Muscle of arm (tissue), 14 donors: ENCODE results near the gene NDUFA8. TPM values are rescaled to one million over a fixed set of nuclear protein-coding genes. Genes with fewer than 3 reads are reported as not detected.

Experiments used
- DNase-seq: peaks from one replicate; pipeline ENCODE4 v3.0.0-alpha.2; 2013
- long read RNA-seq, 11 donors: transcript quantifications; one replicate each; lab custom pipeline, GENCODE V29; 2026
- polyA plus RNA-seq, 12 donors: library from polyadenylated mRNA; unstranded; fragments of 120-200 nt; gene quantifications; one replicate each; pipeline ENCODE4 v1.2.1, GENCODE V29; 2013; ENCODE audit not compliant: insufficient read length in 12 of 12

The NDUFA8 gene
- polyA plus RNA-seq = 10 to 100 TPM in 11 of 12 donors, not detected in 1; 34.4 to 64.5 (median 57.9) TPM
- long read RNA-seq, donor 1, transcript NDUFA8-201 (4 exons, 844 nt) = major isoform, 93 of 138 reads
- long read RNA-seq, donor 1, partial matches to known transcripts = 45 of 138 reads
- long read RNA-seq, donor 1, other reads (novel, unspliced or antisense) = 0 of 138 reads
- long read RNA-seq, donor 2, transcript NDUFA8-201 (4 exons, 844 nt) = major isoform, 63 of 86 reads
- long read RNA-seq, donor 2, partial matches to known transcripts = 23 of 86 reads
- long read RNA-seq, donor 2, other reads (novel, unspliced or antisense) = 0 of 86 reads
- long read RNA-seq, donor 3, transcript NDUFA8-201 (4 exons, 844 nt) = major isoform, 37 of 46 reads
- long read RNA-seq, donor 3, partial matches to known transcripts = 9 of 46 reads
- long read RNA-seq, donor 3, other reads (novel, unspliced or antisense) = 0 of 46 reads
- long read RNA-seq, donor 4, transcript NDUFA8-201 (4 exons, 844 nt) = major isoform, 18 of 28 reads
- long read RNA-seq, donor 4, partial matches to known transcripts = 10 of 28 reads
- long read RNA-seq, donor 4, other reads (novel, unspliced or antisense) = 0 of 28 reads
- long read RNA-seq, donor 5 = 0 reads
- long read RNA-seq, donor 6, transcript NDUFA8-201 (4 exons, 844 nt) = major isoform, 47 of 67 reads
- long read RNA-seq, donor 6, partial matches to known transcripts = 20 of 67 reads
- long read RNA-seq, donor 6, other reads (novel, unspliced or antisense) = 0 of 67 reads
- long read RNA-seq, donor 7, transcript NDUFA8-201 (4 exons, 844 nt) = major isoform, 35 of 53 reads
- long read RNA-seq, donor 7, partial matches to known transcripts = 18 of 53 reads
- long read RNA-seq, donor 7, other reads (novel, unspliced or antisense) = 0 of 53 reads
- long read RNA-seq, donor 8, transcript NDUFA8-201 (4 exons, 844 nt) = major isoform, 65 of 97 reads
- long read RNA-seq, donor 8, partial matches to known transcripts = 21 of 97 reads
- long read RNA-seq, donor 8, other reads (novel, unspliced or antisense) = 11 of 97 reads
- long read RNA-seq, donor 9, transcript NDUFA8-201 (4 exons, 844 nt) = major isoform, 33 of 46 reads
- long read RNA-seq, donor 9, partial matches to known transcripts = 13 of 46 reads
- long read RNA-seq, donor 9, other reads (novel, unspliced or antisense) = 0 of 46 reads
- long read RNA-seq, donor 10, transcript NDUFA8-201 (4 exons, 844 nt) = major isoform, 56 of 81 reads
- long read RNA-seq, donor 10, partial matches to known transcripts = 25 of 81 reads
- long read RNA-seq, donor 10, other reads (novel, unspliced or antisense) = 0 of 81 reads
- long read RNA-seq, donor 11, transcript NDUFA8-201 (4 exons, 844 nt) = major isoform, 72 of 91 reads
- long read RNA-seq, donor 11, partial matches to known transcripts = 19 of 91 reads
- long read RNA-seq, donor 11, other reads (novel, unspliced or antisense) = 0 of 91 reads

DNA sequence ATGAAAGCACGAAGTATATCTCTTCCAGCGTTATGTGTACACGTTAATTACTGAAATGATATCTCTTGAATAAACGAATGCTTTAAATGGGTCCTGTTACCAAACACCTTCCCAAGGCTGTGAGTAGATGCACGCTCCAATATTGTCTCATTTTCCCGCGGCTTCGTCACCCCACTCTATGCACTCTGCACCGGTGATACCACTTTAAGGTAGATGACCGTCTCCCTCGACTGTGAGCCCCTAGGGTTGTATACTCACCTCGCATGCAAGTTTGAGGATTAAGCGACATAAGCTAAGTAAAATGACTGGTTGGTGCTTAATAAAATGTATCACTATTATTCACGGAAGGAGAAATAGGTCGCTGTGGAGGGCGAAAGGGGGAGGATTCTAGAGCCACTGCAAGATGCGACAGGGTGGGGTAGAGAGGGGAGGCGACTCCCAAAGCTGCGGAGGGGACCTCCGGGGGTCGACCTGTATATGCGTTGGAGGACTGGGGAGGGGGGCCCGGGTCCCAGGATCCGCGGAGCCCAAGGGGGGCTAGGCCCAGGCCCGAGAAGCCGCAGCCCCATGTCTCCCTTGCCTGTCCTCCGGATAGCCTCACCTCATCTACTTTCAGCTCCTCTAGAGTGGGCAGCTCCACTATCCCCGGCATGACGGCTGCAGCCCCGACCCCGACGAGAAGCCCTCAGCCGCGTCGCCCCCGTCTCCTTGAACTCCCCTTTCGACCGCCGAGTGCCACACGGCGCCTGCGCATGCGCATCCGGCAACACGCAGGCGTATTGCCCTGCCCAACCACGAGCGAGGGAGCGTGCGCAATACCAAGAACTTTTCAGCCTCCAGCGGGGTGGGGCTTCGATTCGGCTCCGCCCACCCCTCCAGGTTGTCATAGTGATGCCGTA lies at the start of gene NDUFA8, which contains the start of gene MORN5:
NDUFA8 (minus strand) TSS at position 754 of the 899 bp plus-strand sequence; CDS start at position 652, 102 bp downstream.
MORN5 (plus strand) TSS at position 883 of the 899 bp plus-strand sequence. CDS start 65 bp downstream, outside the sequence.
- peak; percentile 97 for DNase-seq

DNA sequence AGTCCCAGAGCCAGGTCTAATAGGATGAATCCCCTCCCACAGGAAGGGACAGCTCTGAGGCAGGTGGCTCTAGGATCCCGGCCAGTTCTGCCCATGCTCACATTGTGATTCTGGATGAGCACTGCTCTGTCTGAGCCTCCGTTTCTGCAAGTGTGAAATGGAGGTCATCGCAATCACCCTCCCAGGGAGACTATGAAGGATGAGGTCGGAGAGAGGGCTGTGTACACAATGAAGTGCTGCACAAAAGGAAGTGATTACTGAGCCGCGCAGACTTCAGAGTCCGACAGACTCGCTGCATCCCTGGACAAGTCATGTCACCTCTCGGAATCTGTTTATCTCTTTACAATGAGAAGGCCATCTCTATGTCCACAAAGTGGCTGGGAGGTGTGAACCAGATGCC lies 47.5 kb upstream of the NDUFA8 start:
- no peak for DNase-seq

DNA sequence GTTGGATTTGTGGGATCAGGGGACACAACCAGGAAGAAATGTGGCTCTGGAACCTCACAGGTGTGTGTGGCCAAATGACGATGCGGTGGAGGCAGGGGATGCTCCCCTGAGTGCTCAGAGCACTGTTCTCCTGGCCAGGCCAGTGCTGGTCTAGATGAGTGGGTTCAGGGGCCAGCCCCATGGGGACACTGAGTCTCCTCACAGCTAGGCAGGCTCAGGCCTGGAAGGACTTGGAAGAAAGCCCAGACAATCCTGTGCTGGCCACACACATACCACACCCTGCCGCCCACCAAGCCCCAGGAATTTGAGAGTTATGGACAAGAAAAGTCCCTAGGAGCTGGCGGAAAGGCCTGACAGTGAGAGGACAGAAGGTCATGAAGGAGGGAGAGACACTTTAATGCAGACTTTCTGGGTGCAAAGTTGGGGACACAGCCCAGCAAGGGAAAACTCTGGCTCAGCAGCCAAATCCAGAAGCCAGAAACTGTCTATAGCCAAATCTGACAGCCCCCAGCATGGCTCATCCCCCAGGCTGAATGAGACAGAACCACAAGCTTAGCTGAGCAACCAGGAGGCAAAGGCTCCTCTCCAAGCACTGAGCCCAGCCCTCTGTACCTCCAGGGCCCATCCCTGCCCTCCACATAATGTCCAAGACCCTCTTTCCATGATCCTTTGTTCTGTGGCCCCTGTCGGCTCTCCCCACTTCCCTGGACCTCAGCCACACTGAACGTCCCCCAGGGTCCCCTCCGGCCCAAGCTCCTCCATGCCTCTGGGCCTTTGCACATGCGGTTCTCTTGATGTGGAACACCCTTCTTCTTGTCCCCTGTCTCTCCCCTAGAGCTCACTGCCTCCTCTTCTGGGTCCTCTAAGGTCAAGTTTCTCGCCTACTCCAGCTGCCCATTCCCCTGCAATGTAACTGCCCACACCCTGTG lies 46.8 kb upstream of the NDUFA8 start:
- DNase-seq = no peak

DNA sequence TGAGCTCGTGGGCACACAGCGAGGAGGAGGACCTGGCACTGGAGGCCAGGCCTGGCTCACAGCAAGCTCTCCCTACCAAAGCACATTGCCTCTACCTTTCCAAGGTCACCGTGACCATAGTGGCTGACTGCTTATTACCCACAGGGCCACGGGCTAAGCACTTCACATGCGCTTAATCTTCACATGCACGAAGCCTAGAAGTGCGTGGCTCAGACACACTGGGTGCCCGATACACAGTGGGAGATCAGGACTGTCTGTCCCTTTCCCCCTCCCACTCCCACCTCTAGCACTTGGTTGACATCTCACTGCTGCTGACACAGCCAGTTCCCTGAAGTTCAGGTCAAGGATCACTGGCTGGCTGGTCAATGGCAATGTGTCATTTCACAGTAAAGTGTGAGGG lies 45.6 kb upstream of the NDUFA8 start:
- DNase-seq = no peak

DNA sequence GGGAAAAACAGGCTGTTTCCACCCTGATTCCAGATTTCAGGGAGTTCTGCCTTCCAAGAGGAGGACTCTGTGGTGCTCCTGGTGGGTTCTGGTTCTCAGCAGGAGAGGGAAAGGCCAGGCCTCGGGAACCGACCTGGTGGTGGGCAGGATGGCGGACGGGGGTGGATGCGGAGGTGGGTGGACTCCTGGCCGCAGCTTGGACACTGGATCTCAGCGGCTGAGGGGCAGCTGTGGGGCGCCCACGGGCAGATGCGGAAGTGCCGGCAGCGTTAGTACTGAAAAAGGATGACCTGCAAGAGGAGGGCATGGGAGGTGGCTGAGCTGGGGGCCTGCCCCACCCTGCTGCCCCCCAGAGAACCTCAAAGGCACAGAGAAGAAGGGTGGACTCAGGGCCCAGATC lies 44.9 kb upstream of the NDUFA8 start:
- DNase-seq = no peak

DNA sequence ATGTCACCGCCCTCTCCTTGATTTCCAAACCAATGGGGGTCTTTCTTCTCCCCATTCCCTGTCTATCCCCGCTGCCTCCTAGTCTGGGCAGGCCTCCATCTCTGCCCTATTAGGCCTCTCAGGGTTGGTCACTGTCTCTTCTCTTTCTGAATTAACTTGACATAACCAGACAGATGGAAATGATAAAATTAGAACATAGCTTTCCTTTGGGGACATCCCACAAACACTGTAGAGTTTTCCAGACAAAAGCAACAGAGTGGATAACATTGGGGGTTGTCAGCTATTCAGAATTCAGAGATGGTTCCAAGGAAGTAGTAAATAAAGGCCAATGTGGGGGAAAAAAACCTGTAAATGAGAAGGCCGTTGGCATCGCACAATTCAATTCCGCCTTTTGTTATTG lies 44.5 kb upstream of the NDUFA8 start:
- DNase-seq = peak; percentile 50

DNA sequence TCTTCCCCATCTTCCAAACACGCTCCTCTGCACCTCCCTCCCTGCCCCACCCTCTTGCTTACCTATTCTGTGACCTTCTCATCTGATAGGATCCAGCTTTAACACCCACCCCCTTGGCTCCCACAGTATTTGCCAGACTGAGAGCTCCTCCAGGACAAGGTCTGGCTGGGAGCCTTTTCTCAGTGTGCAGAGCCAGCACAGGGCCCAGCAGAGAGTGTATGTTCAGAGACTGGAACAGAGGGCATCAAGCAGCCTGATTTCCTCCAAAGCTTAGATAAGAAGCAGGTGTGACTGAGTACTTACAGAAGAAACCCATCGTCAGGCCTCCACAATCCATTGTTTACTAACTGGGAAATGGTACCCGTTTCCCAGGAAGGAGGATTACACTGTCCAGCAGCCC lies 42.5 kb upstream of the NDUFA8 start:
- no peak for DNase-seq

DNA sequence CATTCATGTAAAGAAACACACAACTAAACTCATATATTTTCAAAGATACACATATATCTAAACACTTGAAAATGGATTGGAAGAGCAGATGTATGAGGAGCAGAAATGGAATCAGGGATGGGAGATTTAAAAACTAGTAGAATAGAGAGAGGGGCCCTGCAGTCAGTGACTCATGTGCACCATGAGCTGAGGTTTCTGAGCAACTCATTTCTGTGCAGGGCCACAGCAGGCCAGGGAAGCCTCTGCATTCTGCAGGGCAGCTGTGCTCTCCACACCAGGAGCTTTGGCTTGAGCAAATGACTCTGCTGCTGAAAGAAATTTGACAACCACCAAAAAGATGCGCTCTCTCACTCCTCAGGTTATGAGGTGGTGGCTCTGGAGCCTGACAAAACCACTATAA lies 42.1 kb upstream of the NDUFA8 start:
- DNase-seq = no peak

DNA sequence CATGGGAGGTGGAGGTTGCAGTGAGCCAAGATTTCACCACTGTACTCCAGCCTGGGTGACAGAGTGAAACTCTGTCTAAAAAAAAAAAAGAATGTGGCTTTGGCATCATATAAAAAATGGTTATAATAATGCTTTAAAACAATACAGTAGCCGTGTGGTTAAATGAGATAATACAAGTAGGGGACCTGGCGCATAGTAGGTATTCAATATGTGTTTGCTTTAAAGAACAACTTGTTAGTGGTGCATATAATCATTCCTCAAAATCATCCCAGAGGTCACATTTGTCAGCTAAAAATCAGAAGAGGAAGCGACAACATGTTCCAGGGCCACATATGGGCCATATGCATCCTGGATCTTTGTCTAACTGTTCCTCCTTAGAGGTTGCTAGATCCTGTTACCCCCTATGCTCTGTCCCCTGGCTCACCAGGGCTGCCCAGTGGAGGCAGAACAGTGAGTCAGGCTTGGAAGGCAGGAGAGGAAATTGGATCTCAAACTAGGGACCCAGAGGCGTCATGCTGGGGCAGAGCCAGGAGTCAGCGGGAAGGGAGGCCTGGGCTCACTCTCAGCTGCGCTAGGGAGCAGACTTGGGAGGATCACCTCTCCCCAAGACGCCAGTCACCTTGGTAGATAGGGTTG lies 41.5 kb upstream of the NDUFA8 start:
- peak; percentile 41 for DNase-seq

DNA sequence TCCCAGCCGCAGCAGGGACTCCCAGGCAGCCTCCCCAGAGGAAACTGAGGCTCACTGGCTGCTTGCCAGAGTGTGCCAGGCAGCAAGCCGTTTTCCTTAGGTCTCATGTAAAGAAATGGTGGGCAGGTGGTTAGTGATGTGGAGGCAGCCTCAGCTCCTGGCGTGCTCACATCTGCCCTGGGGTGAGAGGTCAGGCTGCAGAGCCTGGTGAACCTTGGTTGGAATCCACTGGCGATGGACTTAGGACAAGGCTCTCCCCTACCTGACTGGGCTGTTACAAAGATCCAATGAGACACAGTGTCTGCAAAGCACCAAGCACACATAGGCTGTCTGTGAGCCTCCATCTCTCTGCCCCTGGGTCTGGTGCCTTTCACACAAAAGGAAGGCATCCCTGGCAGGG lies 38.3 kb upstream of the NDUFA8 start:
- DNase-seq = no peak

DNA sequence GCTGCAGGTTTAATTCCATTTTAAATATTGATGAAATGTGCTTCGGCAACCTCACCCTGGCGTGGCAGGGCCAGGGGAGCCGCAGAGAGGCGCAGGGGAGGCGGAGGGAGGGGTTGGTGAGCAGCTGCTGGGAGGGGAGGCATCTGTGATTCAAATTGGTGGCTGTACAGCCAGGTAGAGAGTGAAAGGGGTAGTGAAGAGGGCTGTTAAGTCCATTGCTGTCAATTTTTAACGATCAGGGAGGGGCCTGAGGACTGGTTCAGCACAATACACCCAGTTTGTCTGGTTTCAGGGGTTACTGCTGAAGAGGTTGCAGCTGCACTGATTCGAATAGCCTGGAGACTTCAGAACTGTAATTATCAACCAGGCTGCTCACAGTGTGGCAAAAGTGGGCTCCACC lies 37.8 kb upstream of the NDUFA8 start:
- no peak for DNase-seq

DNA sequence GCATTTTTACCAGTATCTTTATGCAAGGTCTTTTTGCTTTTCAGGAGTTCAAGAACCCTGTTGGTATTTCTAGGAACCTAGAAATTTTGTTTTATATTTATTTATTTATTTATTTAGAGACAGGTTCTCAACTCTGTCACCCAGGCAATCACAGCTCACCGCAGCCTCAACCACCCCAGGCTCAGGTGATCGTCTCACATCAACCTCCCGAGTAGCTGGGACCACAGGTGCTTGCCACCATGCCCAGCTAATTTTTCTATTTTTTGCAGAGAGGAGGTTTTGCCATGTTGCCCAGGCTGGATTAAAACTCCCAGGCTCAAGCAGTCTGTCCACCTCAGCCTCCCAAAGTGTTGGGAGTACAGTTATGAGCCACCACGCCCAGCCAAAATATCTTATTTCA lies 36.3 kb upstream of the NDUFA8 start:
- DNase-seq = no peak

DNA sequence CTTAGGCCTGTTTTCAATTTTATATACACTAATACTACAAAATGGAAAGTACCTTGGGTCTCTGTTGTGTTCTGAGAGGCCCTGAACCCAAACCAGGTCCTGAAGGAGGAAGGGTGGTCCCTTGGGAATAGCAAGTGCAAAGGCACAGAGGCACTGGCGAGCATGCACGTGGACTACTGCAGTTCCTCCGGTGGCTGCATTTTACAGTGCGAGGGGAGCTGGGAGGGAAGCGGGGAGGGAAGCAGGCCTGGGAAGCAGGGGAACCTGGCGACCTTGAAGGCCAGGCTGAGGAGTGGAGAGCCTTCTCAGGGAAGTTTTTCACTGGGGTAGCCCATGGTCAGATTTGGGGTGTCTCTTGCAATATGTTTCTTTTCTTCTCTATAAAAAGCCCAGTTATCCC lies 34.1 kb upstream of the NDUFA8 start:
- no peak for DNase-seq

DNA sequence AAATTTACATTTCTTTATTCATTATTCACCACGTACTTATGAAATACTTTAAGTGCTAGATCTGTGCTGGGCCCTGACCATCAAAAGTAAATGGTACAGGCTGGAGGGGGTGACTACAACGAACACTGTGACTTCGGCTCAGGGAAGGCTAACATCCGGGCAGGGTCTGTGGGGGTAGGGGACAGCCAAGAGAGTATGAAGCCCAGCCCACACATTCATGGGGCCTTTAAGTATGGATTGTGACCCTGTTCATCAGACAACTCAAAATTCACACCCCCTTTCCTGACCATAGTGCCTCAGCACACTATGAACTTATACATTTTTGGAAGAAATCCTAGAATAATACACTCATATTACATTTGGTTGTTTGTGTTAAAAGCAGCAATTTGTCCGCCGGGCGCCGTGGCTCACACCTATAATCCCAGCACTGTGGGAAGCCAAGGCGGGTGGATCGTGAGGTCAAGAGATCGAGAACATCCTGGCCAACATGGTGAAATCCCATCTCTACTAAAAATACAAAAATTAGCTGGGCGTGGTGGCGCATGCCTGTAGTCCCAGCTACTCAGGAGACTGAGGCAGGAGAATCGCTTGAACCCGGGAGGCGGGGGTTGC lies 33.4 kb upstream of the NDUFA8 start:
- DNase-seq = no peak

DNA sequence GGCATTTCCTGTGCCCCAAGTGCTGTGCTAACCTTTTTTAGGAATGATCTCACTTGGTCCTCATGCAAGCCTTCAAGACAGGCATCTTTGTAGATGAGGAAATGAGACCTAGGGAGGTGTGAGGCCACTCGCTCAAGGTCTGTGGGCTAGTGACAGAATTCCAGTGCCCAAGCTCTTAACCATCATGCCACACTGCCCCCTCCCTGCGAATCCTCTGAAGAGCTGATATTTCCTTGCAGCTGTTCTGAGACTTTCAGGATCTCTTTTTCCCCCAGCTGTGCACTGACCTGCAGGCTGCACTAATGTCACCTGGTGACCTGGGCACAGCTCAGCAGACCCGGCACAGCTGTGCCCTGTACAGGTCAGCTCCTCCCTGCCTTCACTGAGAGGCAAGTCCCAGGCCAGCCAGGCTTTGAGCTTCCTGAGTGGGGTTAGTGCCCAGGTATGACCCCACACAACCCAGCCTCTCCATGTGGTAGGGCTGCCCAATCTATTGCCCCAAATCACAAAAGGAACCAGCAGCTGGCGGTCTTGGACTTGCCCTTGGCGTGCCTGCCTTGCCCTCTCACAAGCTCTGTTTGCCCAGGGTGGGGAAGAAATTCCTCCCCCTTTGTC lies 32.8 kb upstream of the NDUFA8 start:
- DNase-seq = no peak

DNA sequence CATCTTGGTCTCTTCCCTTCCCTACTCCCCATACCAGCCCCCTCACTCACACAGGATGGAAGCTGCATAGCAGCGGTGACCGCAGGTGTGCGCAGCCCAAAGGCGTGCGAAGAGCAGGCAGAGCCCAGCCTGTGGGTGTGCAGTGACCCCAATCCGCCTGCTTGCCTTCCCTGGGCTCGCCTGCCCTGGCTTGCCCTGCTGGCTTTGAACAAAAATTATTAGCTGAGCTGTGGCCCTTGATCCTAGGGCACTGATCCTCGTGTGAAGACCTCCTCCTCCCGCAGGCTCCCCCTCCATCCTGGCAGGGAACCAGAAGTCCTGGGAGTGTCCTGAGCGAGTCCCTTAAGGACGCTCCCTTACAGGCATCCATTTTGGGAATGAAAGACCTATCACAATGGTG lies 32.0 kb upstream of the NDUFA8 start:
- DNase-seq = no peak

DNA sequence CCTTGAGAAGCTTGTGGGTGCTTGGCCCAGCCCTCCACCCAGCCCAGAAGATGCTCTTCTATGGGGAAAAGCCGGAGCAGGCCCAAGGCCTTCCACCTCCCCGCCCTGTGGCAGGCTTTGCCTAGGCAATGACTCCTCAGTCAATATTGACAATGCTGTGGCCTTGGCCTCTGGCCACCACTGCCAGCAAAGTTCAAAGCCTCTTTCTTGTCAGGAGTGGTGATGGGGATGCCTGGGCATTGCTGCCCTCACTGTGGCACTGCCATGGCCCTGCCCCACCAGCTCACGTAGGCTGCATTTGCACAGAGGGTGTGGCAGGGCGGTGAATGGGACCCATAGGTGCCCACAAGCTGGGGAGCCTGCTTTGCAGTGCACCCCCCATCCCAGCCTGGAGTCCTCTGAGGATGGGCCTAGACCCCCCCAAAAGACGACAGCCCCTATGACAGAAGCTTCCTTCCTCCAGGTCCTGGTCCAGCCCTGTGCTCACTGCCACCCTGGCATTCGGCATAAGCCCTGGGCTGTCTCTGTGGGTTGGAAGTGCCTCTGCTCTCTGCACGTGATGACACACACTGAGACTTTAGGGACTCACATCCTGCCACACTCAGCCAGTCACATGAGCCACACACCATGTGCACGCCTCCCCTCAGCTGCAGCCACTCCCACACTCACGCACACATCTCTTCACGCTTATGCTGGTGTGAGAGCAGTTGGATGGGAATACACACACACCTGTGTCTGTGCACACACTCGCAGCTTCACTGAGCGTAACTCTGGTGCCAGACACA lies 31.2 kb upstream of the NDUFA8 start:
- no peak for DNase-seq
